H1 (cell line): ENCODE data around the gene EMID1. TPM values are rescaled to one million over a fixed set of nuclear protein-coding genes. Genes with fewer than 3 reads are reported as not detected.

Source experiments
- CTCF ChIA-PET: fragments of 300-600 bp; sonication (Branson Sonifier 250); formaldehyde crosslinking; loops from one replicate; lab custom pipeline; 2021; ENCODE audit not compliant: partially characterized antibody; lab: Charles Lee
- POLR2A ChIA-PET: fragments of 300-600 bp; sonication (Branson Sonifier 250); formaldehyde crosslinking; loops from one replicate; lab custom pipeline; 2021; ENCODE audit warnings: inconsistent platforms; ENCODE audit not compliant: partially characterized antibody; lab: Charles Lee
- DNase-seq, 2 experiments: peaks; one replicate each; pipeline versions ENCODE4 v3.0.0 to v3.0.0-alpha.2; 2010 to 2022; ENCODE audit warnings: low spot score in 2 of 2, low read depth in 1 of 2, mixed read lengths in 1 of 2
- FAIRE-seq: peaks from 2 replicates; lab custom pipeline; 2011; peaks lifted over from hg19 to GRCh38; lab: Jason Lieb, UNC
- H2AFZ ChIP-seq: 2 replicates; pipeline ENCODE4 v1.8.1; 2012; ENCODE audit warnings: low read length, inconsistent platforms
- H2AK5ac ChIP-seq: 2 replicates; pipeline ENCODE4 v1.6.1; 2013; ENCODE audit warnings: low read depth, low read length
- H2BK120ac ChIP-seq: replicated peaks from 2 replicates; pipeline ENCODE3; 2013; ENCODE audit warnings: low read depth, low read length, inconsistent platforms
- H2BK12ac ChIP-seq: 2 replicates; pipeline ENCODE4 v1.6.1; 2013; ENCODE audit warnings: low read depth, low read length
- H2BK15ac ChIP-seq: 2 replicates; pipeline ENCODE4 v1.6.1; 2013; ENCODE audit warnings: low read length
- H2BK20ac ChIP-seq: 2 replicates; pipeline ENCODE4 v1.6.1; 2013; ENCODE audit warnings: low read length
- H2BK5ac ChIP-seq: 2 replicates; pipeline ENCODE4 v1.6.1; 2013; ENCODE audit warnings: low read depth, low read length
- H3K14ac ChIP-seq: 2 replicates; pipeline ENCODE4 v1.6.1; 2013; ENCODE audit warnings: inconsistent platforms; ENCODE audit not compliant: insufficient read length
- H3K18ac ChIP-seq: 2 replicates; pipeline ENCODE4 v1.6.1; 2013; ENCODE audit warnings: low read length; ENCODE audit errors: extremely low read depth
- H3K23ac ChIP-seq: 2 replicates; pipeline ENCODE4 v1.6.1; 2013; ENCODE audit warnings: inconsistent platforms; ENCODE audit not compliant: insufficient read length
- H3K23me2 ChIP-seq: 2 replicates; pipeline ENCODE4 v1.6.1; 2013; ENCODE audit warnings: low read depth, low read length
- H3K27ac ChIP-seq: 2 replicates; pipeline ENCODE4 v1.6.1; 2011; ENCODE audit warnings: low read depth, low read length, inconsistent platforms
- H3K27me3 ChIP-seq, 4 experiments: replicated peaks in 1 of 4; 1 replicate in 1 of 4; 2 replicates in 3 of 4; pipeline versions ENCODE4 v1.6.1 to v1.8.1; 2011 to 2013; ENCODE audit warnings: low read length in 3 of 4, mild to moderate bottlenecking in 3 of 4, inconsistent platforms in 2 of 4, mixed read lengths in 2 of 4, moderate library complexity in 1 of 4; ENCODE audit not compliant: control insufficient read depth in 3 of 4, insufficient read depth in 3 of 4; ENCODE audit errors: extremely low read depth in 1 of 4
- H3K36me3 ChIP-seq, 4 experiments: 2 replicates each; pipeline versions ENCODE4 v1.6.1 to v1.8.1; 2011 to 2013; ENCODE audit warnings: mild to moderate bottlenecking in 4 of 4, low read length in 3 of 4, moderate library complexity in 2 of 4, control low read depth in 1 of 4, inconsistent platforms in 1 of 4; ENCODE audit not compliant: insufficient read depth in 4 of 4, control insufficient read depth in 2 of 4
- H3K4ac ChIP-seq: replicated peaks from 2 replicates; pipeline ENCODE3; 2013; ENCODE audit warnings: low read length, low read depth, mixed read lengths, inconsistent platforms; ENCODE audit not compliant: insufficient read length
- H3K4me1 ChIP-seq, 4 experiments: replicated peaks in 1 of 4; 1 replicate in 1 of 4; 2 replicates in 3 of 4; pipeline versions ENCODE4 v1.6.1 to v1.8.1; 2011 to 2013; ENCODE audit warnings: low read length in 3 of 4, inconsistent platforms in 2 of 4, mixed read lengths in 1 of 4; ENCODE audit not compliant: insufficient read depth in 4 of 4, control insufficient read depth in 3 of 4
- H3K4me2 ChIP-seq, 2 experiments: 2 replicates each; pipeline versions ENCODE4 v1.6.1 to v1.8.1; 2011 to 2013; ENCODE audit warnings: low read depth in 2 of 2, low read length in 2 of 2, control low read depth in 1 of 2, inconsistent platforms in 1 of 2, mild to moderate bottlenecking in 1 of 2; ENCODE audit not compliant: insufficient read depth in 1 of 2
- H3K4me3 ChIP-seq, 4 experiments: fragments of 200-600, 300-600 bp in 1 of 4; sonication (generic), shearing (Covaris generic), sonication (Bioruptor Twin) in 1 of 4; 2 replicates each; pipeline versions ENCODE4 v1.5.1 to v1.8.1; 2011 to 2016; ENCODE audit warnings: low read length in 4 of 4, low read depth in 3 of 4, control low read depth in 2 of 4, inconsistent platforms in 2 of 4, mild to moderate bottlenecking in 2 of 4, mixed read lengths in 1 of 4, moderate library complexity in 1 of 4; ENCODE audit not compliant: insufficient read depth in 2 of 4; ENCODE audit errors: extremely low read depth in 1 of 4
- H3K56ac ChIP-seq: replicated peaks from 2 replicates; pipeline ENCODE3; 2013; ENCODE audit warnings: low read depth, mild to moderate bottlenecking, mixed read lengths, low read length, inconsistent platforms; ENCODE audit not compliant: insufficient read length
- H3K79me1 ChIP-seq: 2 replicates; pipeline ENCODE4 v1.6.1; 2013; ENCODE audit warnings: low read depth, low read length, control low read depth
- H3K79me2 ChIP-seq, 2 experiments: 2 replicates each; pipeline versions ENCODE4 v1.6.1 to v1.8.1; 2012 to 2013; ENCODE audit warnings: low read length in 2 of 2, mild to moderate bottlenecking in 2 of 2, inconsistent platforms in 1 of 2; ENCODE audit not compliant: insufficient read depth in 2 of 2, control insufficient read depth in 1 of 2
- H3K9ac ChIP-seq, 4 experiments: replicated peaks in 1 of 4; 1 replicate in 1 of 4; 2 replicates in 3 of 4; pipeline versions ENCODE4 v1.6.1 to v1.8.1; 2011 to 2013; ENCODE audit warnings: low read depth in 3 of 4, low read length in 3 of 4, control low read depth in 2 of 4, mild to moderate bottlenecking in 2 of 4, moderate library complexity in 2 of 4, inconsistent platforms in 1 of 4; ENCODE audit errors: extremely low read depth in 1 of 4
- H3K9me3 ChIP-seq, 2 experiments: 2 replicates each; pipeline versions ENCODE4 v1.6.1 to v1.8.1; 2012 to 2013; ENCODE audit warnings: mild to moderate bottlenecking in 2 of 2, moderate library complexity in 2 of 2, control low read depth in 1 of 2, inconsistent platforms in 1 of 2, low read depth in 1 of 2, low read length in 1 of 2, mixed read lengths in 1 of 2; ENCODE audit not compliant: insufficient read depth in 2 of 2
- H4K20me1 ChIP-seq, 2 experiments: replicated peaks in 1 of 2; 2 replicates each; pipeline versions ENCODE3 to v1.8.1; 2011 to 2013; ENCODE audit warnings: inconsistent platforms in 2 of 2, low read length in 2 of 2, mild to moderate bottlenecking in 1 of 2; ENCODE audit not compliant: insufficient read depth in 2 of 2, control insufficient read depth in 1 of 2
- H4K5ac ChIP-seq: 2 replicates; pipeline ENCODE4 v1.6.1; 2013; ENCODE audit warnings: low read length, low read depth, mixed read lengths, inconsistent platforms; ENCODE audit not compliant: insufficient read length
- H4K8ac ChIP-seq: 2 replicates; pipeline ENCODE4 v1.8.0; 2013; ENCODE audit warnings: mild to moderate bottlenecking, moderate library complexity, low read length, inconsistent platforms; ENCODE audit not compliant: insufficient read depth; ENCODE audit errors: extremely low read depth
- H4K91ac ChIP-seq: replicated peaks from 2 replicates; pipeline ENCODE3; 2013; ENCODE audit warnings: low read length, mixed read lengths, inconsistent platforms; ENCODE audit not compliant: insufficient read length
- BCL11A ChIP-seq, 2 experiments: IDR thresholded peaks; one replicate each; pipeline ENCODE4 v1.6.1; 2011; ENCODE audit warnings: low read depth in 2 of 2, low read length in 2 of 2, mild to moderate bottlenecking in 2 of 2
- CEBPB ChIP-seq: IDR thresholded peaks from 2 replicates; pipeline ENCODE4 v1.6.1; 2012; ENCODE audit warnings: low read depth, low read length
- CHD1 ChIP-seq: IDR thresholded peaks from 2 replicates; pipeline ENCODE4 v1.6.1; 2012; ENCODE audit warnings: low read depth, low read length, improper control_type of control experiment
- CTBP2 ChIP-seq: IDR thresholded peaks from 2 replicates; pipeline ENCODE4 v1.7.0; 2011; ENCODE audit warnings: borderline replicate concordance, mild to moderate bottlenecking, moderate library complexity, mixed read lengths, low read length; ENCODE audit not compliant: insufficient read depth, insufficient read length
- GTF2F1 ChIP-seq: IDR thresholded peaks from 2 replicates; pipeline ENCODE4 v1.6.1; 2012; ENCODE audit warnings: low read depth, low read length, improper control_type of control experiment, borderline replicate concordance
- HDAC6 ChIP-seq: IDR thresholded peaks from one replicate; pipeline ENCODE4 v1.7.1; 2012; ENCODE audit warnings: low read depth, mild to moderate bottlenecking, inconsistent platforms, low read length, moderate library complexity
- POLR2AphosphoS5 ChIP-seq: IDR thresholded peaks from 2 replicates; pipeline ENCODE4 v1.6.1; 2011; ENCODE audit warnings: low read depth, low read length
- RBBP5 ChIP-seq: IDR thresholded peaks from 2 replicates; pipeline ENCODE4 v1.7.1; 2012; ENCODE audit warnings: low read depth, mild to moderate bottlenecking, inconsistent platforms, low read length, moderate library complexity, borderline replicate concordance
- SIN3A ChIP-seq, 2 experiments: IDR thresholded peaks in 1 of 2; conservative IDR thresholded peaks in 1 of 2; 2 replicates each; pipeline ENCODE4 v1.6.1; 2011 to 2012; ENCODE audit warnings: low read length in 2 of 2, improper control_type of control experiment in 1 of 2, low read depth in 1 of 2, mild to moderate bottlenecking in 1 of 2
- SIRT6 ChIP-seq: IDR thresholded peaks from one replicate; pipeline ENCODE4 v1.7.1; 2012; ENCODE audit warnings: low read length, inconsistent platforms
- SIX5 ChIP-seq: IDR thresholded peaks from 2 replicates; pipeline ENCODE4 v1.6.1; 2011; ENCODE audit warnings: mild to moderate bottlenecking, low read depth, low read length
- WGBS, 2 experiments: shearing (Covaris generic) in 1 of 2; methylation state at CpG; one replicate each; pipeline versions ENCODE4 v1.1.6 to v1.1.7; 2013 to 2015; ENCODE audit warnings: low lambda C conversion rate in 2 of 2, mixed read lengths in 2 of 2, inconsistent platforms in 1 of 2, low coverage in 1 of 2, missing lambda C conversion rate in 1 of 2; ENCODE audit not compliant: insufficient replicate concordance in 2 of 2, insufficient coverage in 1 of 2, insufficient read length in 1 of 2; ENCODE audit errors: extremely low coverage in 1 of 2, missing lambda C conversion rate in 1 of 2; 5-methylcytosine and 5-hydroxymethylcytosine counted together
- polyA plus RNA-seq, 7 experiments: library from polyadenylated mRNA; depleted of rRNA in 3 of 7; stranded (reverse) in 5 of 7; unstranded in 2 of 7; fragments of >200 nt in 5 of 7; fragments of 200-250 nt in 2 of 7; gene quantifications; 1 replicate in 5 of 7; 2 replicates in 1 of 7; 4 replicates in 1 of 7; pipeline versions ENCODE4 v1.2.1 to v1.2.3, GENCODE V29; 2011 to 2013; ENCODE audit warnings: missing spikeins in 2 of 7, mixed read lengths in 2 of 7
- total RNA-seq: library from RNA; stranded (reverse); fragmentation: NEBNext Ultra II Directional; extraction: Animal tissue kit (Norgen Biotek cat#: 25700); gene quantifications from 2 replicates; pipeline ENCODE4 v1.2.1, GENCODE V29; 2021

The EMID1 gene
- total and polyA plus RNA-seq, 2 of the 8 experiments (the other 6 are each of a cell fraction or from before 2014, with no cell fraction given): 3.9 to 7.4 TPM

DNA sequence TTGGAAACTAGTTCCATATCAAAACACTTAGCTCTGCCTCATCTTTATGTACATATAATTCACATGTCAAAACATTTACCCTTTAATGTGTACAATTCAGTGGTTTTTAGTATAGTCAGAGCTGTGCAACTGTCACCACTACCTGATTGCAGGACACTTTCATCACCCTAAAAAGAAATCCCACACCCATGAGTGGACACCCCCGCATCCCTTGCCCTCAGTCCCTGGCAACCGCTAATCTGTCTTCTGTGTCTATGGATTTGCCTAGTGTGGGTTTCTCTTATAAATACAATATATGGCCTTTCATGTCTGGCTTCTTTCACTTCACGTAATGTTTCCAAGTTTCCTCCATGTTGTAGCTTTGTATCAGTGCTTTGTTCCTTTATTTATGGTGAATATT is 8.6 kb upstream of the EMID1 start:
- Histone ChIP-seq H4K91ac (no peak overlapping the region), H2BK20ac (no peak overlapping the region), H3K36me3 (no peaks in the 10 kb centered on the region), H3K4ac (no peak overlapping the region), H4K20me1 (no peaks in the 10 kb centered on the region), H2BK15ac (no peak overlapping the region), H3K27me3 (no peaks in the 10 kb centered on the region), H2AK5ac (no peak overlapping the region), H4K5ac (no peak overlapping the region), H3K4me3 (no peak overlapping the region), H2AFZ (no peak overlapping the region), H3K4me2 (no peak overlapping the region), H3K4me1 (no peaks in the 10 kb centered on the region), H2BK5ac (no peak overlapping the region), H2BK12ac (no peak overlapping the region), H3K9ac (no peak overlapping the region), H3K9me3 (no peaks in the 10 kb centered on the region), H2BK120ac (no peak overlapping the region), H3K14ac (no peak overlapping the region), H4K8ac (no peak overlapping the region), H3K79me1 (no peaks in the 10 kb centered on the region), H3K18ac (no peak overlapping the region), H3K23me2 (no peaks in the 10 kb centered on the region; the same call in 1 of the 2 replicates), H3K23ac (no peak overlapping the region), H3K79me2 (no peaks in the 10 kb centered on the region), H3K27ac (no peak overlapping the region), H3K56ac (no peak overlapping the region)
- WGBS, 2 experiments: 91% methylated on average over 3 of the region's 3 CpGs; no CpG with 5 or more reads in 1 of the 2 experiments
- TF ChIP-seq POLR2AphosphoS5: no peak
- TF ChIP-seq GTF2F1: no peak
- no peak for TF ChIP-seq RBBP5
- TF ChIP-seq HDAC6: no peak
- TF ChIP-seq SIRT6: no peak
- TF ChIP-seq SIN3A (conservative IDR thresholded peaks at IDR 0.05 in 1 of 2, IDR thresholded peaks at IDR 0.05 in 1 of 2; ENCODE audit: low read depth in 1 of 2, low read length in 2 of 2): no peak
- no peak for TF ChIP-seq CHD1
- TF ChIP-seq BCL11A (IDR thresholded peaks at IDR 0.05; ENCODE audit: low read depth in 2 of 2, low read length in 2 of 2): no peak
- no peak for TF ChIP-seq CEBPB
- no peak for TF ChIP-seq SIX5
- no peak for TF ChIP-seq CTBP2
- DNase-seq (no peak), FAIRE-seq (no peak)
- CTCF ChIA-PET: interaction anchor here (0.6 to 3.9 kb wide), 7 partner anchors 16 to 259 kb away, joined by 3 to 12 read pairs (median 4); no protein-coding TSS in a partner anchor
- POLR2A ChIA-PET: interaction anchor here (1.2 kb wide), 1 partner anchor 37 kb away, joined by 6 read pairs; no protein-coding TSS in a partner anchor
